Kidney epithelial cell (primary cell): ENCODE results near the gene PTPN5. TPM values are rescaled to one million over a fixed set of nuclear protein-coding genes. Genes with fewer than 3 reads are reported as not detected.

Source experiments
- DNase-seq: peaks from one replicate; pipeline ENCODE4 v3.0.0-alpha.2; 2010; ENCODE audit warnings: low read depth
- H3K27me3 ChIP-seq: 2 replicates; pipeline ENCODE4 v1.6.0; 2011; ENCODE audit warnings: low read length; ENCODE audit not compliant: control insufficient read depth, insufficient read depth
- H3K36me3 ChIP-seq: 2 replicates; pipeline ENCODE4 v1.5.1; 2011; ENCODE audit warnings: low read length; ENCODE audit not compliant: control insufficient read depth, insufficient read depth
- H3K4me3 ChIP-seq: 2 replicates; pipeline ENCODE4 v1.5.1; 2011; ENCODE audit warnings: low read depth, mild to moderate bottlenecking, control low read depth, low read length
- total RNA-seq: library from RNA; depleted of rRNA; stranded (reverse); fragments of >200 nt; gene quantifications from 2 replicates; pipeline ENCODE4 v1.2.3, GENCODE V29; 2015
- TF ChIP-seq, protein P1 (sequence below): IDR thresholded peaks from 2 replicates; pipeline ENCODE4 v1.5.1; 2011; ENCODE audit warnings: mild to moderate bottlenecking, moderate library complexity, low read length, control low read depth, inconsistent platforms; ENCODE audit not compliant: insufficient read depth, poor library complexity, severe bottlenecking

PTPN5 gene
- total RNA-seq, 1 donor from 2014 or later: not detected

DNA sequence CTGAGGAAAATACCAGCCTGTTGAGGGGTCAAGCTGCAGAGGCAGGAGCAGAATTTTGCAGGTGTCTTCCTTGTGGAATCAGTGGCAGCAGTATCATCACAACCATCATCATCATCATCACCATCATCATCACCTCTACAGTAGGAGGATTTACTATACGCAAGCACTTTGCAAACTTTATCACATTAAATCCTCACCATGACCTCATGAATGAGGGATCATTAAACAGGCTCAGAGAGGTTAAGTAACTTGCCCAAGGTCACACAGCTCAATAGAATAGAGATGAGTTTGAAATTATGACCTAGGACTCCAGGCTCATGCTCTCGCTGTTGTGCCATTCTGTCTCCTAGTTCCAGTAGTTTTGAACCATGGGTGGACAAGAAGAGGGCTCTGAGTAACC is 25.6 kb downstream of the PTPN5 start:
- H3K36me3 ChIP-seq: no peaks in the 10 kb centered on the region
- no peak overlapping the region for H3K4me3 ChIP-seq
- no peak for DNase-seq
- H3K27me3 ChIP-seq: peaks cover 2% of the 10 kb centered on the region
- TF ChIP-seq, protein P1, sequence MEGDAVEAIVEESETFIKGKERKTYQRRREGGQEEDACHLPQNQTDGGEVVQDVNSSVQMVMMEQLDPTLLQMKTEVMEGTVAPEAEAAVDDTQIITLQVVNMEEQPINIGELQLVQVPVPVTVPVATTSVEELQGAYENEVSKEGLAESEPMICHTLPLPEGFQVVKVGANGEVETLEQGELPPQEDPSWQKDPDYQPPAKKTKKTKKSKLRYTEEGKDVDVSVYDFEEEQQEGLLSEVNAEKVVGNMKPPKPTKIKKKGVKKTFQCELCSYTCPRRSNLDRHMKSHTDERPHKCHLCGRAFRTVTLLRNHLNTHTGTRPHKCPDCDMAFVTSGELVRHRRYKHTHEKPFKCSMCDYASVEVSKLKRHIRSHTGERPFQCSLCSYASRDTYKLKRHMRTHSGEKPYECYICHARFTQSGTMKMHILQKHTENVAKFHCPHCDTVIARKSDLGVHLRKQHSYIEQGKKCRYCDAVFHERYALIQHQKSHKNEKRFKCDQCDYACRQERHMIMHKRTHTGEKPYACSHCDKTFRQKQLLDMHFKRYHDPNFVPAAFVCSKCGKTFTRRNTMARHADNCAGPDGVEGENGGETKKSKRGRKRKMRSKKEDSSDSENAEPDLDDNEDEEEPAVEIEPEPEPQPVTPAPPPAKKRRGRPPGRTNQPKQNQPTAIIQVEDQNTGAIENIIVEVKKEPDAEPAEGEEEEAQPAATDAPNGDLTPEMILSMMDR: no peak

GRCh38 chr11:18765554-18765953 is 26.0 kb downstream of the PTPN5 start:
- DNase-seq: no peak
- no peaks in the 10 kb centered on the region for H3K27me3 ChIP-seq
- TF ChIP-seq, protein P1: no peak
- no peak overlapping the region for H3K4me3 ChIP-seq
- H3K36me3 ChIP-seq: no peaks in the 10 kb centered on the region

DNA sequence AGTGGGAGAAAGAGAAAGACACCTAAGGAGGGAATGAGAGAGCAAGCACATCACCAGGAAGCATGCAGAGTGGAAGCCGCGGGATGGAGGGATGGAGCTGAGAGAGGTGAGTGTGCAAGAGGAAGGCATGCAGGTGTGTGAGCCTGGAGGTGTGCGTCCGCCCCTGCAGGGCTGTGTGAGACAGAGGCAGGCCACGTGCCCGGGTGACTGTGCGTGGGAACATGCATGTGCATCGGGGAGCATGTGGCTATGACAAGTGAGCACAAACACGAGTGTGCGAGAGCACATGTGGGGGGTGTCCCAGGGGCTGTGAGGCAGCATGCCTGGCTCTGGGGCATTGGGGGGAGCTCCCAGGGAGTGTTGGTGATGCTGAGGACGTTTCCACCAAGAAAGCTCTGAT is 29.9 kb downstream of the PTPN5 start:
- no peak for DNase-seq
- no peaks in the 10 kb centered on the region for H3K27me3 ChIP-seq
- H3K4me3 ChIP-seq: no peak overlapping the region
- no peaks in the 10 kb centered on the region for H3K36me3 ChIP-seq
- TF ChIP-seq, protein P1: no peak

- Histone ChIP-seq H3K4me3 (no peak overlapping the region), H3K27me3 (no peaks in the 10 kb centered on the region), H3K36me3 (no peaks in the 10 kb centered on the region)
- no peak for DNase-seq
- TF ChIP-seq, protein P1: no peak
These were observed 30.5 kb downstream of the PTPN5 start for GRCh38 chr11:18761144-18761543.

DNA sequence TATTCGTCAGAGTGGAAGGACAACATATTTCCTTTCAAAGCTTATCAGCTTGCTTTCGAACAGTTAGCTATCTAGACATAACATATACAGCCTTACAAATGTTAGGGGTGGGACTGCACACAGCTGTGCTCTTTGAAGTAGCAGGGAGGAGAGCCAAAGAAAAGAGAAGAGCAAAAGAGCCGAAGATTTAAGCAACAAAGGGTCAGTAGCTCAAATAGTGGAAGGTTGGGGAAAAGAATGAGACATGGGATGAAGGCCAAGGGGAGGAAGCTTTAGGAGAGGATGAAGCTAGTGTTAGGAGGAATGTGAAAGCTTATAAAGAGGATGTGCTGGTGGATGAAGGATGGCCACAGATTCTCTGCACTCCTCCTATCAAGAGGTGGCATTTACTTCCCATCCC is 33.8 kb downstream of the PTPN5 start:
- TF ChIP-seq, protein P1: no peak
- DNase-seq: no peak
- H3K27me3 ChIP-seq: no peaks in the 10 kb centered on the region
- no peaks in the 10 kb centered on the region for H3K36me3 ChIP-seq
- H3K4me3 ChIP-seq: no peak overlapping the region

- TF ChIP-seq, protein P1: no peak
- Histone ChIP-seq H3K36me3 (no peaks in the 10 kb centered on the region), H3K27me3 (no peaks in the 10 kb centered on the region), H3K4me3 (no peak overlapping the region)
- DNase-seq: no peak
These were observed 34.7 kb downstream of the PTPN5 start for GRCh38 chr11:18756889-18757288.
